ENCODE measurements around the gene SLC38A9. TPM values are rescaled to one million over a fixed set of nuclear protein-coding genes. Genes with fewer than 3 reads are reported as not detected.
"Not testable (repeated sequence)": the region's sequence is repeated elsewhere in the genome, so short reads cannot be mapped to it uniquely, and the experiment has no call there.

SLC38A9 gene
- polyA plus RNA-seq, 4 donors = 3.6 to 25.8 (median 6.9) TPM

DNA sequence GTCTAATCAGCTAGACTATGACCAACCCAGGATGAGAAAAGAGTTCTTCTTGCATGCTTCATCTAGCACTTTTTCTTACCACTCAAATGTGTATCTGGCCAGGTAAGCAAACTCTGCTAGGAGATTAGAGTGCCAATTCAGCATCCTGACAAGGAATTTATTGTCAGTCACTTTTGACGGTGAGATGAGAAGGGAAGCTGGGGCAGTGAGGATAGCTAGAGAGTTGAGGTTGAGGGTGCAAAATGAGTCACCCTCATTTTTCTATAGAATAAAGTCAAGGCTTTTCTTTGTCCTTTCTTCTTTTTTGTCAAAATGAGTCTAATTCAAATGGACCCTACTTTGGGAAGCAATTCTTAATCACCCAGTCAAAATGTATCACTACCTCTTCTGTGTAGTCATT lies 102.7 kb downstream of the SLC38A9 start:
- Histone ChIP-seq H3K9me3 (ENCODE audit: control insufficient read depth in 2 of 2, insufficient read depth in 1 of 2, low read depth in 1 of 2, low read length in 1 of 2) (peaks cover 0 to 10% of the 10 kb centered on the region in 2 donors), H3K4me1 (ENCODE audit: control insufficient read depth in 3 of 3, insufficient read depth in 2 of 3, low read depth in 1 of 3, low read length in 2 of 3) (peaks cover 0 to 4% (median 0%) of the 10 kb centered on the region in 3 donors), H3K4me3 (ENCODE audit: low read depth in 1 of 3, low read length in 3 of 3) (no peak overlapping the region), H3K27me3 (ENCODE audit: control insufficient read depth in 3 of 3, insufficient read depth in 3 of 3, low read length in 3 of 3) (no peaks in the 10 kb centered on the region), H3K27ac (ENCODE audit: low read depth in 1 of 3, low read length in 2 of 3) (no peak overlapping the region), H3K36me3 (ENCODE audit: control insufficient read depth in 3 of 3, insufficient read depth in 2 of 3, low read depth in 1 of 3, low read length in 3 of 3) (no peaks in the 10 kb centered on the region)
- FAIRE-seq (no peak), DNase-seq (no peak)
- 59 to 75% (median 63%) methylated on average over 1 of the region's 1 CpG for WGBS, 3 donors

DNA sequence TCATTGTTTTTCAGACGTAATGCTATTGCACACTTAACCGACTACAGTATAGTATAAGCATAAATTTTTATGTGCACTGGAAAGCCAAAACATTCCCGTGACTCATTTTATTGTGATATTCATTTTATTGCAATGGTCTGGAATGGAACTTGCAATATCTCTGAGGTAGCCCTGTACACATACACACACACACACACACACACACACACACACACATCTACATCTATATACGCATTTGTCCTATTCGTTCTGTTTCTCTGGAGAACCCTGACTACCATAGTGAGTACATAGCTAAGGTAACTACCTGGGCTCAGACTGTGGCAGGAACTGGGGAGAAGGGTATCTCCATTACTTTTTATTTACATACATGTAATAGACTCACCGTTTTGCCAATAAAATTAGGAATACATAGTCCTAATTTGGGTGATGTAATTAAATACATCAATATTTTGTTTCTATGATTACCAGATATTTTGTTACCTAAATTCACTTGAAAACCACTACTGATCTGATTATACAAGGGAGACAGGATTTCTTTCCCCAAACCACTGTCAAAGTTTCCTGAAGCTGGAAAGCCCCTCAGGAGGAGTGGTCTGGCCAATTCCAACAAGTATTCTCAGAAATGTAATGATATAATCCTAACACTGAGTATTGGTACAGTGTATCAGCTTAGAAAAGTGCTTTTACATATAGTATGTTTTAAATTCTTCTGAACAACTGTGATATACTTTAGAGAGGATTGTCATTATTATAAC lies 103.4 kb downstream of the SLC38A9 start:
- peaks cover 0 to 8% of the 10 kb centered on the region in 2 donors for H3K9me3 ChIP-seq (ENCODE audit: control insufficient read depth in 2 of 2, insufficient read depth in 1 of 2, low read depth in 1 of 2, low read length in 1 of 2)
- no peak for DNase-seq
- 58 to 71% (median 69%) methylated on average over 6 of the region's 6 CpGs for WGBS, 3 donors
- H3K4me1 ChIP-seq (ENCODE audit: control insufficient read depth in 3 of 3, insufficient read depth in 2 of 3, low read depth in 1 of 3, low read length in 2 of 3) = peaks cover 0 to 4% (median 0%) of the 10 kb centered on the region in 3 donors
- no peak overlapping the region for H3K27ac ChIP-seq (ENCODE audit: low read depth in 1 of 3, low read length in 2 of 3)
- H3K27me3 ChIP-seq (ENCODE audit: control insufficient read depth in 3 of 3, insufficient read depth in 3 of 3, low read length in 3 of 3) = no peaks in the 10 kb centered on the region
- no peaks in the 10 kb centered on the region for H3K36me3 ChIP-seq (ENCODE audit: control insufficient read depth in 3 of 3, insufficient read depth in 2 of 3, low read depth in 1 of 3, low read length in 3 of 3)
- FAIRE-seq = no peak
- no peak overlapping the region for H3K4me3 ChIP-seq (ENCODE audit: low read depth in 1 of 3, low read length in 3 of 3)

DNA sequence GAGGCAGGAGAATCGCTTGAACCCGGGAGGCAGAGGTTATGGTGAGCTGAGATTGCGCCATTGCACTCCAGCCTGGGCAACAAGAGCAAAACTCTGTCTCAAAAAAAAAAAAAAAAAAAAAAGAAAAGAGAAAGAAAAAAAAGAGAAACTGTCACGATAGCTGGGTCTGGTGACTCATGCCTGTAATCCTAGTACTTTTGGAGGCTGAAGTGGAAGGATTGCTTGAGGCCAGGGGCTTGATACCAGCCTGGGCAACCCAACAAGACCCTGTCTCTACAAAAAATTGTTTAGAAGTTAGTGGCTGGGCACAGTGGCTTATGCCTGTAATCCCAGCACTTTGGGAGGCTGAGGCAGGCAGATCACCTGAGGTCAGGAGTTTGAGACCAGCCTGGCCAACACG lies 104.8 kb downstream of the SLC38A9 start:
- 70 to 72% (median 70%) methylated on average over 5 of the region's 5 CpGs for WGBS, 3 donors
- not testable (repeated sequence) for FAIRE-seq; H3K27ac ChIP-seq (ENCODE audit: low read depth in 1 of 3, low read length in 2 of 3); H3K4me3 ChIP-seq (ENCODE audit: low read depth in 1 of 3, low read length in 3 of 3); DNase-seq; H3K27me3 ChIP-seq (ENCODE audit: control insufficient read depth in 3 of 3, insufficient read depth in 3 of 3, low read length in 3 of 3); H3K9me3 ChIP-seq (ENCODE audit: control insufficient read depth in 2 of 2, insufficient read depth in 1 of 2, low read depth in 1 of 2, low read length in 1 of 2); H3K36me3 ChIP-seq (ENCODE audit: control insufficient read depth in 3 of 3, insufficient read depth in 2 of 3, low read depth in 1 of 3, low read length in 3 of 3); H3K4me1 ChIP-seq (ENCODE audit: control insufficient read depth in 3 of 3, insufficient read depth in 2 of 3, low read depth in 1 of 3, low read length in 2 of 3)

DNA sequence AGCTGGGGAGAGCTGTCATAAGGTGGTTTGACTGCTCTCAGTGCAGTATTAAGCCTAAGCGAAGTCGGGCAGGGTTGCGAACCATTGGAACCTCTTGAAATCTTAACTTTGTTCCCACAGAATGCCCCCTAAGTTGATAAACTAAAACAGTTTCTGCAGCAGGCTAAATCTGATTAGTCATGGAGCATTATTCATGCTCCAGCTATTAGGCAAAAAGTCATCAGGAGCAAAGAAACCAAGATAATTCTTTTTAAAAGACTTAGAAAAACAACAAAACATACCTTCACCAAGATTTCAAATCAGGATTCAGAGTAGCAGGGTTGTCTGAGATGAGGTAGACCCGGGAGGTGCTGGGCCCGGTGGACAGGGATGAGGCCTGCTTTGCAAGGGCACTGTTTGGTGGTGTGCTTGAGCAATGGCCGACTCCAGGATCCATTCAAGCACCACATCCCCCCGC lies 107.5 kb downstream of the SLC38A9 start:
- 91 to 97% (median 95%) methylated on average over 7 of the region's 7 CpGs for WGBS, 3 donors
- H3K27ac ChIP-seq (ENCODE audit: low read depth in 1 of 3, low read length in 2 of 3) = peak overlapping the region in 1 of 3 donors; percentile 36
- FAIRE-seq = no peak

DNA sequence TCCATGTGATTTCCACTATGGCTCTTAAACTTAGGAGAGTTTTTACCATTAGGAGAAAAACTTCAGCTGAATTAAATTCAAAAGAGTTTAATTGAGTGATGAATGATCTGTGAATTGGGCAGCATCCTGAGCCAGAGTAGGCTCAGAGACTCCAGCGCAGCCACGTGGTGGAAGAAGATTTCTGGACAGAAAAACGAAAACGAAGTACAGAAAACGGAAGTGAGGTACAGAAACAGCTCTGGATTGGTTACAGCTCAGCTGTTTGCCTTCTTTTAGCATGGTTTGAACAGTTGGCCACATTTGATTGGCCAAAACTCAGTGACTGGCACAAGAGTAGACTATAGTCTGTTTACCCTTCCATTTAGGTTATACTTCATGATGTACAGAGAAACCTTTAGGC lies 108.2 kb downstream of the SLC38A9 start:
- FAIRE-seq (no peak), DNase-seq (no peak)
- Histone ChIP-seq H3K27ac (ENCODE audit: low read depth in 1 of 3, low read length in 2 of 3) (no peak overlapping the region), H3K4me1 (ENCODE audit: control insufficient read depth in 3 of 3, insufficient read depth in 2 of 3, low read depth in 1 of 3, low read length in 2 of 3) (peaks cover 0 to 23% (median 14%) of the 10 kb centered on the region in 3 donors), H3K4me3 (ENCODE audit: low read depth in 1 of 3, low read length in 3 of 3) (no peak overlapping the region), H3K9me3 (ENCODE audit: control insufficient read depth in 2 of 2, insufficient read depth in 1 of 2, low read depth in 1 of 2, low read length in 1 of 2) (no peaks in the 10 kb centered on the region), H3K27me3 (ENCODE audit: control insufficient read depth in 3 of 3, insufficient read depth in 3 of 3, low read length in 3 of 3) (no peaks in the 10 kb centered on the region), H3K36me3 (ENCODE audit: control insufficient read depth in 3 of 3, insufficient read depth in 2 of 3, low read depth in 1 of 3, low read length in 3 of 3) (no peaks in the 10 kb centered on the region)
- 74 to 89% (median 88%) methylated on average over 5 of the region's 5 CpGs for WGBS, 3 donors

More for the DNA sequence above, 107.5 kb downstream of the SLC38A9 start:
- Histone ChIP-seq H3K9me3 (ENCODE audit: control insufficient read depth in 2 of 2, insufficient read depth in 1 of 2, low read depth in 1 of 2, low read length in 1 of 2) (no peaks in the 10 kb centered on the region), H3K27me3 (ENCODE audit: control insufficient read depth in 3 of 3, insufficient read depth in 3 of 3, low read length in 3 of 3) (no peaks in the 10 kb centered on the region), H3K36me3 (ENCODE audit: control insufficient read depth in 3 of 3, insufficient read depth in 2 of 3, low read depth in 1 of 3, low read length in 3 of 3) (no peaks in the 10 kb centered on the region), H3K4me3 (ENCODE audit: low read depth in 1 of 3, low read length in 3 of 3) (no peak overlapping the region), H3K4me1 (ENCODE audit: control insufficient read depth in 3 of 3, insufficient read depth in 2 of 3, low read depth in 1 of 3, low read length in 2 of 3) (peaks cover 0 to 23% (median 14%) of the 10 kb centered on the region in 3 donors)
- no peak for DNase-seq

DNA sequence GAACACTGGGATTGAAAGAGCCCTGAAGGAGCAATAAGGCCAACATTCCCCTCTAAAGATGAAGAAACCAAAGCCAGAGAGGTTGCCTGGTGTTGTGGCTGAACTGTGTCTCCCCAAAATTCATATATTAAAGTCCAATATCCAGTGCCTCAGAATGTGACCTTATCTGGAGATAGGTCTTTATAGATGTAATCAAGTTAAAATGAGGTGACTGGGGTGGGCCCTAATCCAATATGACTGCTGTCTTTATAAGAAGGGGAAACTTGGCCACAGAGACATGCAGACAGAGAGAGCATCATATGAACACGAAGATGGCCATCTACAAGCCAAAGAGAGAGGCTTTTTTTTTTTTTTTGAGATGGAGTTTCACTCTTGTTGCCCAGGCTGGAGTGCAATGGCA lies 110.5 kb downstream of the SLC38A9 start:
- WGBS, 3 donors = 61 to 65% (median 62%) methylated on average over 1 of the region's 1 CpG

DNA sequence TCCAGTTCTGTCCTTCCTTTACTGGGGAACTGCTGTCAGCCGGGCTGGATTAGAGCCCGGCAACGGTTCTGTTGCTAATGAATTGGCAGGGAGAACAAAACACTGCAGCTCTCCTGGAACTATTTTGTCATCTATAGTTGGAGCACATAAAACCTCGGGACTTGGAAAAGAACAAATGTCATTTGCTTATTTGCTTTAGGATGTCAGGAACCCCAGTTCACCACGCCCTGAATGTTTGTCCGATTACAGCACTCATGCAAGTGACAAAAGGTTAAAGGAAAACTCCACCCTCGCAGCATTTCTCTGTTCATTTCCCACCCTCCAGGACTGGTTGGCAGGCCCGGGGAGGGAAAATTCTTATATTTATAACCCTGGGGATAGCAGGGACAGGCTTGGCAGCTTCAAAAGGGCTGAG lies 110.9 kb downstream of the SLC38A9 start:
- 7 to 15% (median 13%) methylated on average over 8 of the region's 8 CpGs for WGBS, 3 donors

More for the DNA sequence above, 110.5 kb downstream of the SLC38A9 start:
- H3K27me3 ChIP-seq (ENCODE audit: control insufficient read depth in 3 of 3, insufficient read depth in 3 of 3, low read length in 3 of 3) = no peaks in the 10 kb centered on the region
- H3K36me3 ChIP-seq (ENCODE audit: control insufficient read depth in 3 of 3, insufficient read depth in 2 of 3, low read depth in 1 of 3, low read length in 3 of 3) = no peaks in the 10 kb centered on the region
- no peak for DNase-seq
- H3K27ac ChIP-seq (ENCODE audit: low read depth in 1 of 3, low read length in 2 of 3) = peak overlapping the region; percentile 22 to 89 (median 81)
- no peak overlapping the region for H3K4me3 ChIP-seq (ENCODE audit: low read depth in 1 of 3, low read length in 3 of 3)
- peaks cover 0 to 30% (median 16%) of the 10 kb centered on the region in 3 donors for H3K4me1 ChIP-seq (ENCODE audit: control insufficient read depth in 3 of 3, insufficient read depth in 2 of 3, low read depth in 1 of 3, low read length in 2 of 3)
- no peak for FAIRE-seq
- no peaks in the 10 kb centered on the region for H3K9me3 ChIP-seq (ENCODE audit: control insufficient read depth in 2 of 2, insufficient read depth in 1 of 2, low read depth in 1 of 2, low read length in 1 of 2)

DNA sequence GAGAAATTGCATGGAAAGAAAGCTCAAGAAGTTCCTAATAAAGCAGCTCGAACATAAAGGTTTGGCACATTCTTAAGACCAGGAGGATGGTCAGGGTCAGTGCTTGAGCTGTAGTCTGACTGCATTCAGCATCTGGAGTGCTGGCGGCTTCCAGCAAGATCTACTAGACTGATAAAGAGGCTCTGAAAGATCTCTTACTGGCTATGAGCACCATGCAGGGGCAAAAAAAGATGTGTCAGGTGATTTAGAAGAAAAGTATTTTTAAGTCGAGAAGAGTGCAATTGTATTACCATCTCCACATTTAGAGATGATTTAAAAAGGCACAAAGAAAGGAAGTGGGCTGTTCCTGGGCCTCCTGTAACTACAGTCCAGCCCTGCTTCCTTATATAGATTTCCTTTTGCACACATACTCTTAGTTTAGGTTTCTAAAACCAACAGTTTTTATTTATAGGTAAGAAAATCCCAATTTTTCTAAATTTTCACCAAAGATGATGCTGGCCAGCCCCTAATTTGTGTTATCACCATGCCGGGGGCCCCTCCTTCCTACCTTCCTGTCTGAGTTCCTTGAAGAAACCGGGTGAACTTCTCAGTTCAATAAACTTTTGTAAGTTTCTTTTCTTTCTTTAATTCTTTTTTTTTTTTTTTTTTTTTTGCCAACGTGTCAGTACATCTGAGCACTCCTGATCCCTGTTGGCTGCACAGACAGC lies 111.5 kb downstream of the SLC38A9 start:
- H3K27ac ChIP-seq (ENCODE audit: low read depth in 1 of 3, low read length in 2 of 3) = peak overlapping the region in 2 of 3 donors; percentile 81 to 89
- FAIRE-seq = no peak
- peaks cover 0 to 30% (median 16%) of the 10 kb centered on the region in 3 donors for H3K4me1 ChIP-seq (ENCODE audit: control insufficient read depth in 3 of 3, insufficient read depth in 2 of 3, low read depth in 1 of 3, low read length in 2 of 3)

More for the DNA sequence above, 110.9 kb downstream of the SLC38A9 start:
- Histone ChIP-seq H3K27ac (ENCODE audit: low read depth in 1 of 3, low read length in 2 of 3) (peak overlapping the region; percentile 22 to 89 (median 81)), H3K9me3 (ENCODE audit: control insufficient read depth in 2 of 2, insufficient read depth in 1 of 2, low read depth in 1 of 2, low read length in 1 of 2) (no peaks in the 10 kb centered on the region), H3K27me3 (ENCODE audit: control insufficient read depth in 3 of 3, insufficient read depth in 3 of 3, low read length in 3 of 3) (no peaks in the 10 kb centered on the region), H3K4me1 (ENCODE audit: control insufficient read depth in 3 of 3, insufficient read depth in 2 of 3, low read depth in 1 of 3, low read length in 2 of 3) (peaks cover 0 to 30% (median 16%) of the 10 kb centered on the region in 3 donors), H3K36me3 (ENCODE audit: control insufficient read depth in 3 of 3, insufficient read depth in 2 of 3, low read depth in 1 of 3, low read length in 3 of 3) (no peaks in the 10 kb centered on the region), H3K4me3 (ENCODE audit: low read depth in 1 of 3, low read length in 3 of 3) (no peak overlapping the region)
- peak; percentile 86 to 88 for DNase-seq
- FAIRE-seq = no peak

More for the DNA sequence above, 111.5 kb downstream of the SLC38A9 start:
- WGBS, 3 donors = 18 to 34% (median 26%) methylated on average over 6 of the region's 6 CpGs
- Histone ChIP-seq H3K4me3 (ENCODE audit: low read depth in 1 of 3, low read length in 3 of 3) (no peak overlapping the region), H3K36me3 (ENCODE audit: control insufficient read depth in 3 of 3, insufficient read depth in 2 of 3, low read depth in 1 of 3, low read length in 3 of 3) (no peaks in the 10 kb centered on the region), H3K27me3 (ENCODE audit: control insufficient read depth in 3 of 3, insufficient read depth in 3 of 3, low read length in 3 of 3) (no peaks in the 10 kb centered on the region), H3K9me3 (ENCODE audit: control insufficient read depth in 2 of 2, insufficient read depth in 1 of 2, low read depth in 1 of 2, low read length in 1 of 2) (no peaks in the 10 kb centered on the region)
- peak in 1 of 2 donors; percentile 39 for DNase-seq
